ENCODE results near the gene DIDO1.

DIDO1 gene

GRCh38 chr20:62926229-62927127, at the start of gene DIDO1:
Gene DIDO1, minus strand, starts transcription at chr20:62926505.
- H3K9me3 Mint-ChIP-seq = no peaks in the 10 kb centered on the region
- H3K36me3 Mint-ChIP-seq (ENCODE audit: insufficient read depth) = peaks cover 30% of the 10 kb centered on the region
- DNase-seq (ENCODE audit: low spot score in 2 of 2) = peak; percentile 78 to 80
- H3K27me3 Mint-ChIP-seq = no peaks in the 10 kb centered on the region
- H3K4me3 Mint-ChIP-seq = peak within 1 kb of the TSS; percentile 84
- peaks cover 65% of the 10 kb centered on the region for H3K4me1 Mint-ChIP-seq
- peak; percentile 74 for ATAC-seq (replicated peaks; ENCODE audit: extremely low read depth, poor library complexity, severe bottlenecking)
- H3K27ac Mint-ChIP-seq (ENCODE audit: low read depth) = peak within 1 kb of the TSS; percentile 93

GRCh38 chr20:62975251-62975760, 49.0 kb upstream of the DIDO1 start:
- H3K4me1 Mint-ChIP-seq = peaks cover 26% of the 10 kb centered on the region
- no peak for ATAC-seq (replicated peaks; ENCODE audit: extremely low read depth, poor library complexity, severe bottlenecking)
- no peaks in the 10 kb centered on the region for H3K9me3 Mint-ChIP-seq
- H3K27me3 Mint-ChIP-seq = peaks cover 59% of the 10 kb centered on the region
- H3K27ac Mint-ChIP-seq (ENCODE audit: low read depth) = no peak overlapping the region
- DNase-seq (ENCODE audit: low spot score in 2 of 2) = no peak
- no peak overlapping the region for H3K4me3 Mint-ChIP-seq
- H3K36me3 Mint-ChIP-seq (ENCODE audit: insufficient read depth) = peaks cover 4% of the 10 kb centered on the region

- H3K27ac Mint-ChIP-seq (ENCODE audit: low read depth) = peak overlapping the region; percentile 0
- H3K36me3 Mint-ChIP-seq (ENCODE audit: insufficient read depth) = peaks cover 7% of the 10 kb centered on the region
- peaks cover 37% of the 10 kb centered on the region for H3K27me3 Mint-ChIP-seq
- peak overlapping the region; percentile 65 for H3K4me3 Mint-ChIP-seq
- peaks cover 20% of the 10 kb centered on the region for H3K4me1 Mint-ChIP-seq
- no peak for DNase-seq (ENCODE audit: low spot score in 2 of 2)
- no peak for ATAC-seq (replicated peaks; ENCODE audit: extremely low read depth, poor library complexity, severe bottlenecking)
- no peaks in the 10 kb centered on the region for H3K9me3 Mint-ChIP-seq
Observed at GRCh38 chr20:62972845-62973745, 46.8 kb upstream of the DIDO1 start.

- peaks cover 36% of the 10 kb centered on the region for H3K27me3 Mint-ChIP-seq
- H3K4me3 Mint-ChIP-seq = peak overlapping the region; percentile 65
- ATAC-seq (replicated peaks; ENCODE audit: extremely low read depth, poor library complexity, severe bottlenecking) (peak; percentile 90), DNase-seq (ENCODE audit: low spot score in 2 of 2) (peak; percentile 77 to 81)
- peaks cover 3% of the 10 kb centered on the region for H3K36me3 Mint-ChIP-seq (ENCODE audit: insufficient read depth)
- peaks cover 14% of the 10 kb centered on the region for H3K4me1 Mint-ChIP-seq
- peak overlapping the region; percentile 0 for H3K27ac Mint-ChIP-seq (ENCODE audit: low read depth)
- no peaks in the 10 kb centered on the region for H3K9me3 Mint-ChIP-seq
Observed at GRCh38 chr20:62971950-62972844, 45.9 kb upstream of the DIDO1 start.

- Mint-ChIP-seq H3K4me1 (peaks cover 14% of the 10 kb centered on the region), H3K27ac (ENCODE audit: low read depth) (peak overlapping the region; percentile 0), H3K9me3 (no peaks in the 10 kb centered on the region), H3K27me3 (peaks cover 36% of the 10 kb centered on the region), H3K4me3 (peak overlapping the region; percentile 65), H3K36me3 (ENCODE audit: insufficient read depth) (peaks cover 3% of the 10 kb centered on the region)
- ATAC-seq (replicated peaks; ENCODE audit: extremely low read depth, poor library complexity, severe bottlenecking) = no peak
- no peak for DNase-seq (ENCODE audit: low spot score in 2 of 2)
Observed at GRCh38 chr20:62971211-62971949, 45.1 kb upstream of the DIDO1 start.

GRCh38 chr20:62970307-62971210, 44.3 kb upstream of the DIDO1 start:
- H3K27me3 Mint-ChIP-seq = peaks cover 36% of the 10 kb centered on the region
- peaks cover 3% of the 10 kb centered on the region for H3K36me3 Mint-ChIP-seq (ENCODE audit: insufficient read depth)
- peaks cover 14% of the 10 kb centered on the region for H3K4me1 Mint-ChIP-seq
- no peak for DNase-seq (ENCODE audit: low spot score in 2 of 2)
- no peak overlapping the region for H3K4me3 Mint-ChIP-seq
- no peak overlapping the region for H3K27ac Mint-ChIP-seq (ENCODE audit: low read depth)
- H3K9me3 Mint-ChIP-seq = no peaks in the 10 kb centered on the region
- ATAC-seq (replicated peaks; ENCODE audit: extremely low read depth, poor library complexity, severe bottlenecking) = no peak

GRCh38 chr20:62969939-62970306, 43.6 kb upstream of the DIDO1 start:
- ATAC-seq (replicated peaks; ENCODE audit: extremely low read depth, poor library complexity, severe bottlenecking) (no peak), DNase-seq (ENCODE audit: low spot score in 2 of 2) (no peak)
- no peak overlapping the region for H3K27ac Mint-ChIP-seq (ENCODE audit: low read depth)
- peaks cover 35% of the 10 kb centered on the region for H3K27me3 Mint-ChIP-seq
- H3K9me3 Mint-ChIP-seq = no peaks in the 10 kb centered on the region
- H3K4me1 Mint-ChIP-seq = peaks cover 14% of the 10 kb centered on the region
- H3K36me3 Mint-ChIP-seq (ENCODE audit: insufficient read depth) = peaks cover 3% of the 10 kb centered on the region
- no peak overlapping the region for H3K4me3 Mint-ChIP-seq

- DNase-seq (ENCODE audit: low spot score in 2 of 2) (no peak), ATAC-seq (replicated peaks; ENCODE audit: extremely low read depth, poor library complexity, severe bottlenecking) (no peak)
- Mint-ChIP-seq H3K9me3 (no peaks in the 10 kb centered on the region), H3K4me1 (peaks cover 14% of the 10 kb centered on the region), H3K27me3 (peaks cover 28% of the 10 kb centered on the region), H3K4me3 (no peak overlapping the region), H3K27ac (ENCODE audit: low read depth) (no peak overlapping the region), H3K36me3 (ENCODE audit: insufficient read depth) (peaks cover 3% of the 10 kb centered on the region)
Observed at GRCh38 chr20:62969179-62969760, 43.0 kb upstream of the DIDO1 start.

- H3K27me3 Mint-ChIP-seq = peaks cover 21% of the 10 kb centered on the region
- no peaks in the 10 kb centered on the region for H3K9me3 Mint-ChIP-seq
- no peak for ATAC-seq (replicated peaks; ENCODE audit: extremely low read depth, poor library complexity, severe bottlenecking)
- H3K4me1 Mint-ChIP-seq = peaks cover 14% of the 10 kb centered on the region
- no peak overlapping the region for H3K27ac Mint-ChIP-seq (ENCODE audit: low read depth)
- no peak overlapping the region for H3K4me3 Mint-ChIP-seq
- peaks cover 6% of the 10 kb centered on the region for H3K36me3 Mint-ChIP-seq (ENCODE audit: insufficient read depth)
- DNase-seq (ENCODE audit: low spot score in 2 of 2) = no peak
Observed at GRCh38 chr20:62968378-62969178, 42.3 kb upstream of the DIDO1 start.
